IMR-90 (cell line): ENCODE results near the gene GRIK1. TPM values are rescaled to one million over a fixed set of nuclear protein-coding genes. Genes with fewer than 3 reads are reported as not detected.

Experiments
- ATAC-seq: fragments of 200-7000 bp; cut with Tn5 transposase; 2 replicates; pipeline ENCODE4 v1.9.1; 2020; ENCODE audit warnings: low read depth, mild to moderate bottlenecking, moderate library complexity
- BruUV-seq: library from RNA; stranded (reverse); fragments of 400-500 nt; replicated peaks from 2 replicates; lab custom pipeline; 2021; lab: Mats Ljungman, UMichigan
- CTCF ChIA-PET: fragments of 300-600 bp; formaldehyde crosslinking; extraction: SDS; loops from one replicate; lab custom pipeline; 2021; ENCODE audit warnings: antibody characterized with exemption; lab: Yijun Ruan, JAX
- POLR2A ChIA-PET: fragments of 300-600 bp; sonication (Branson Sonifier 250); formaldehyde crosslinking; loops from one replicate; lab custom pipeline; 2022; ENCODE audit warnings: antibody characterized with exemption; ENCODE audit not compliant: unreplicated experiment; lab: Charles Lee
- DNase-seq: peaks from one replicate; pipeline ENCODE4 v3.0.0; 2013
- H2AFZ ChIP-seq: replicated peaks from 2 replicates; pipeline ENCODE3; 2013; ENCODE audit warnings: low read length, mild to moderate bottlenecking; ENCODE audit not compliant: poor library complexity
- H2AK5ac ChIP-seq: 2 replicates; pipeline ENCODE4 v1.6.1; 2013; ENCODE audit warnings: low read depth, low read length, inconsistent platforms
- H2AK9ac ChIP-seq: replicated peaks from 2 replicates; pipeline ENCODE3; 2013; ENCODE audit warnings: mild to moderate bottlenecking, low read depth, low read length, moderate library complexity; ENCODE audit not compliant: poor library complexity
- H2BK120ac ChIP-seq: 2 replicates; pipeline ENCODE4 v1.6.1; 2013; ENCODE audit warnings: low read depth, low read length, inconsistent platforms
- H2BK15ac ChIP-seq: 3 replicates; pipeline ENCODE4 v1.6.1; 2013; ENCODE audit warnings: low read depth, low read length, inconsistent platforms
- H2BK20ac ChIP-seq: 2 replicates; pipeline ENCODE4 v1.6.1; 2013; ENCODE audit warnings: low read depth, mild to moderate bottlenecking, inconsistent platforms, low read length, moderate library complexity
- H2BK5ac ChIP-seq: 2 replicates; pipeline ENCODE4 v1.6.1; 2013; ENCODE audit warnings: mild to moderate bottlenecking, low read depth, low read length, inconsistent platforms; ENCODE audit not compliant: poor library complexity, severe bottlenecking
- H3K14ac ChIP-seq: replicated peaks from 2 replicates; pipeline ENCODE4 v1.6.1; 2013; ENCODE audit warnings: low read depth, low read length, inconsistent platforms
- H3K18ac ChIP-seq: 2 replicates; pipeline ENCODE4 v1.6.1; 2013; ENCODE audit warnings: low read depth, low read length, control low read depth
- H3K23ac ChIP-seq: 2 replicates; pipeline ENCODE4 v1.6.1; 2013; ENCODE audit warnings: low read depth, low read length, inconsistent platforms
- H3K27ac ChIP-seq: 2 replicates; pipeline ENCODE4 v1.5.1; 2013; ENCODE audit warnings: mild to moderate bottlenecking, control low read depth, low read length; ENCODE audit not compliant: insufficient read depth
- H3K27me3 ChIP-seq: 2 replicates; pipeline ENCODE4 v1.6.1; 2013; ENCODE audit warnings: low read length; ENCODE audit not compliant: control insufficient read depth, insufficient read depth
- H3K36me3 ChIP-seq: 2 replicates; pipeline ENCODE4 v1.6.1; 2013; ENCODE audit warnings: low read length, mixed read lengths; ENCODE audit not compliant: control insufficient read depth, insufficient read depth
- H3K4ac ChIP-seq: 2 replicates; pipeline ENCODE4 v1.6.1; 2013; ENCODE audit warnings: low read depth, low read length, inconsistent platforms
- H3K4me1 ChIP-seq: 2 replicates; pipeline ENCODE4 v1.6.1; 2013; ENCODE audit warnings: low read length, mixed read lengths; ENCODE audit not compliant: control insufficient read depth, insufficient read depth
- H3K4me2 ChIP-seq: 2 replicates; pipeline ENCODE4 v1.6.1; 2013; ENCODE audit warnings: low read depth, mild to moderate bottlenecking, control low read depth, low read length, moderate library complexity
- H3K4me3 ChIP-seq: 2 replicates; pipeline ENCODE4 v1.5.1; 2013; ENCODE audit warnings: low read depth, mild to moderate bottlenecking, control low read depth, low read length, moderate library complexity; ENCODE audit not compliant: insufficient read depth
- H3K56ac ChIP-seq: 2 replicates; pipeline ENCODE4 v1.6.1; 2013; ENCODE audit warnings: low read length, inconsistent platforms; ENCODE audit not compliant: insufficient read depth; ENCODE audit errors: extremely low read depth
- H3K79me1 ChIP-seq, 2 experiments: 2 replicates each; pipeline ENCODE4 v1.6.1; 2013; ENCODE audit warnings: low read length in 2 of 2, inconsistent platforms in 1 of 2, low read depth in 1 of 2
- H3K9ac ChIP-seq: 2 replicates; pipeline ENCODE4 v1.6.1; 2013; ENCODE audit warnings: low read depth, low read length, control low read depth
- H3K9me1 ChIP-seq: 2 replicates; pipeline ENCODE4 v1.6.1; 2013; ENCODE audit warnings: low read length, inconsistent platforms; ENCODE audit not compliant: insufficient read depth
- H3K9me3 ChIP-seq: 2 replicates; pipeline ENCODE4 v1.6.1; 2013; ENCODE audit warnings: low read length; ENCODE audit not compliant: control insufficient read depth, insufficient read depth
- H4K20me1 ChIP-seq: 2 replicates; pipeline ENCODE4 v1.6.1; 2013; ENCODE audit warnings: low read length, inconsistent platforms; ENCODE audit not compliant: insufficient read depth
- H4K5ac ChIP-seq: 2 replicates; pipeline ENCODE4 v1.6.1; 2013; ENCODE audit warnings: mild to moderate bottlenecking, low read depth, low read length, control low read depth
- H4K8ac ChIP-seq, 2 experiments: 2 replicates each; pipeline ENCODE4 v1.6.1; 2013; ENCODE audit warnings: low read depth in 2 of 2, low read length in 2 of 2, control low read depth in 1 of 2, inconsistent platforms in 1 of 2
- H4K91ac ChIP-seq: 2 replicates; pipeline ENCODE4 v1.6.1; 2013; ENCODE audit warnings: low read depth, low read length, inconsistent platforms; ENCODE audit not compliant: insufficient read depth
- BHLHE40 ChIP-seq: fragments of 150-350 bp; IDR thresholded peaks from 2 replicates; pipeline ENCODE4 v1.6.1; 2016; ENCODE audit warnings: mild to moderate bottlenecking, low read depth, low read length
- CEBPB ChIP-seq: IDR thresholded peaks from 2 replicates; pipeline ENCODE4 v1.6.1; 2012; ENCODE audit warnings: low read depth, low read length, improper control_type of control experiment
- CHD1 ChIP-seq: IDR thresholded peaks from 2 replicates; pipeline ENCODE4 v1.6.1; 2012; ENCODE audit warnings: low read depth, low read length, improper control_type of control experiment
- FOS ChIP-seq: fragments of 150-350 bp; IDR thresholded peaks from 2 replicates; pipeline ENCODE4 v1.6.1; 2016; ENCODE audit warnings: low read depth, low read length
- MAFK ChIP-seq: IDR thresholded peaks from 2 replicates; pipeline ENCODE4 v1.6.1; 2012; ENCODE audit warnings: low read depth, low read length, improper control_type of control experiment
- MAZ ChIP-seq: IDR thresholded peaks from 2 replicates; pipeline ENCODE4 v1.6.1; 2012; ENCODE audit warnings: low read depth, mild to moderate bottlenecking, low read length, improper control_type of control experiment, moderate library complexity, borderline replicate concordance
- MXI1 ChIP-seq: IDR thresholded peaks from 2 replicates; pipeline ENCODE4 v1.6.1; 2012; ENCODE audit warnings: low read depth, mild to moderate bottlenecking, low read length, moderate library complexity, borderline replicate concordance
- NFE2L2 ChIP-seq: fragments of 150-350 bp; IDR thresholded peaks from 2 replicates; pipeline ENCODE4 v1.6.1; 2016; ENCODE audit warnings: low read depth, mild to moderate bottlenecking, low read length
- POLR2A ChIP-seq: IDR thresholded peaks from 2 replicates; pipeline ENCODE4 v1.6.1; 2012; ENCODE audit warnings: mild to moderate bottlenecking, low read depth, low read length
- RAD21 ChIP-seq: IDR thresholded peaks from 2 replicates; pipeline ENCODE4 v1.6.1; 2012; ENCODE audit warnings: low read length, improper control_type of control experiment
- RCOR1 ChIP-seq: IDR thresholded peaks from 2 replicates; pipeline ENCODE4 v1.6.1; 2012; ENCODE audit warnings: mild to moderate bottlenecking, low read length, improper control_type of control experiment; ENCODE audit not compliant: insufficient replicate concordance
- RFX5 ChIP-seq: IDR thresholded peaks from 2 replicates; pipeline ENCODE4 v1.8.0; 2012; ENCODE audit warnings: low read depth, mild to moderate bottlenecking, low read length, moderate library complexity
- SMC3 ChIP-seq: fragments of 150-350 bp; IDR thresholded peaks from 2 replicates; pipeline ENCODE4 v1.6.1; 2016; ENCODE audit warnings: low read depth, mild to moderate bottlenecking, antibody characterized with exemption, low read length, moderate library complexity
- WGBS, 2 experiments: methylation state at CpG; one replicate each; pipeline versions ENCODE4 v1.1.5 to v1.1.7; 2013; ENCODE audit warnings: missing lambda C conversion rate in 2 of 2; ENCODE audit not compliant: insufficient read length in 1 of 2; ENCODE audit errors: extremely low coverage in 2 of 2; 5-methylcytosine and 5-hydroxymethylcytosine counted together
- dilution Hi-C: fragments of 300-500 bp; cut with HindIII; formaldehyde crosslinking; loops from one replicate; pipeline ENCODE4 v1.14.3; 2018; ENCODE audit warnings: low sequenced_read_pairs; ENCODE audit not compliant: unreplicated experiment
- in situ Hi-C: fragments of 300-500 bp; cut with MboI; formaldehyde crosslinking; loops from 3 replicates; pipeline ENCODE4 v1.14.3; 2019; ENCODE audit warnings: low sequenced_read_pairs, inconsistent platforms, mixed read lengths
- intact Hi-C: fragments of 100-400 bp; cut with micrococcal nuclease; formaldehyde crosslinking; loops from 2 replicates; pipeline ENCODE4 v1.10.0; 2022
- polyA plus RNA-seq, 3 experiments: library from polyadenylated mRNA; depleted of rRNA; stranded (reverse); fragments of >200 nt; gene quantifications; 2 replicates each; pipeline ENCODE4 v1.2.3, GENCODE V29; 2012; ENCODE audit warnings: low replicate concordance in 1 of 3
- total RNA-seq: library from RNA; depleted of rRNA; stranded (reverse); fragments of >200 nt; gene quantifications from 2 replicates; pipeline ENCODE4 v1.2.3, GENCODE V29; 2012
- TF ChIP-seq, protein P1 (sequence below): conservative IDR thresholded peaks from 2 replicates; pipeline ENCODE4 v1.5.1; 2012; ENCODE audit warnings: mild to moderate bottlenecking, low read depth, low read length, improper control_type of control experiment
- TF ChIP-seq, protein P2 (sequence below): fragments of 150-350 bp; IDR thresholded peaks from 2 replicates; pipeline ENCODE4 v1.6.1; 2017; ENCODE audit warnings: mild to moderate bottlenecking, antibody characterized with exemption, low read length, low read depth
- TF ChIP-seq, protein P3 (sequence below): fragments of 150-350 bp; IDR thresholded peaks from 2 replicates; pipeline ENCODE4 v1.6.1; 2016; ENCODE audit warnings: low read depth, mild to moderate bottlenecking, low read length, moderate library complexity, borderline replicate concordance

The GRIK1 gene
- total and polyA plus RNA-seq, 2 of the 4 experiments (the other 2 are of a cell fraction) = not detected

DNA sequence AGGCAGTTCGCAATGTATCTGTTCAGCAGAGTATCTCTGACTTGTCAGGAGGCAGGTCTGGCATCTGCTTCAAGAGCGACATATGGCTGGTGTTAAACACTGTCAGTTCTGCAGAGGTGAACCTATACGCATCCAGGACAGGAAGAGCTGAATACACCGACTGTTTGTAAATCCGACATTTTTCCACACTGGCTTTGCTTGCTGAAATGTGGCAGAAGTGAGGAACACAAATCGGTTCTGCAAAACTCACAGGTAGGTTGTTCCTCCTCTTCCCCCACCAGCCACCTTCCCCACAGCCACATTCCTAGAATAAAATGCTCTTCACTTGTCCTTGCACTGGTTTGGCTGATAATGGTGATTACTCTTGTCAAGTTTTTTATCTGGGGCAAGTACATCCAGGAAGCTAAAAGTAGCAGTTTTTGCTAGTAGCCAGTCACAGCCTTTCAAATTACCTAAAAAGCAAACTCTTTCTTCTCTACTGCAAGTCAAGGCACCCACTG, 289.2 kb downstream of the GRIK1 start:
- Histone ChIP-seq H3K56ac (no peak overlapping the region), H3K18ac (no peak overlapping the region), H3K79me1 (no peaks in the 10 kb centered on the region), H4K91ac (no peak overlapping the region), H2AK9ac (no peak overlapping the region), H2AFZ (no peak overlapping the region), H3K23ac (no peak overlapping the region), H3K4me1 (peaks cover 4% of the 10 kb centered on the region; the same call in 1 of the 2 replicates), H4K8ac (no peak overlapping the region), H2BK5ac (no peak overlapping the region), H3K4me2 (no peak overlapping the region), H3K27ac (no peak overlapping the region), H3K27me3 (no peaks in the 10 kb centered on the region), H3K9ac (no peak overlapping the region), H3K14ac (no peak overlapping the region), H2BK20ac (no peak overlapping the region), H3K4me3 (no peak overlapping the region), H3K36me3 (no peaks in the 10 kb centered on the region), H3K9me1 (no peaks in the 10 kb centered on the region), H3K9me3 (no peaks in the 10 kb centered on the region), H2BK15ac (no peak overlapping the region; the same call in 2 of the 3 replicates), H4K20me1 (no peaks in the 10 kb centered on the region), H2AK5ac (no peak overlapping the region), H2BK120ac (no peak overlapping the region), H3K4ac (no peak overlapping the region), H4K5ac (no peak overlapping the region)
- ChIA-PET POLR2A (no interaction called here), CTCF (interaction anchor here (0.6 kb wide), 1 partner anchor 80 kb away, joined by 3 read pairs; no protein-coding TSS in a partner anchor)
- dilution Hi-C loops (no loop called here), intact Hi-C loops (no loop called here), in situ Hi-C loops (no loop called here)
- no TSS peak for BruUV-seq
- DNase-seq (no peak), ATAC-seq (no peak)
- WGBS, 2 experiments = 94% methylated on average over 2 of the region's 6 CpGs; no CpG with 5 or more reads in 1 of the 2 experiments
- TF ChIP-seq RAD21 (no peak), CHD1 (no peak), MAFK (no peak), BHLHE40 (no peak), POLR2A (no peak), SMC3 (no peak), MXI1 (no peak), NFE2L2 (no peak), MAZ (no peak), CEBPB (no peak), RFX5 (no peak), RCOR1 (no peak), FOS (no peak)
- TF ChIP-seq, protein P1, sequence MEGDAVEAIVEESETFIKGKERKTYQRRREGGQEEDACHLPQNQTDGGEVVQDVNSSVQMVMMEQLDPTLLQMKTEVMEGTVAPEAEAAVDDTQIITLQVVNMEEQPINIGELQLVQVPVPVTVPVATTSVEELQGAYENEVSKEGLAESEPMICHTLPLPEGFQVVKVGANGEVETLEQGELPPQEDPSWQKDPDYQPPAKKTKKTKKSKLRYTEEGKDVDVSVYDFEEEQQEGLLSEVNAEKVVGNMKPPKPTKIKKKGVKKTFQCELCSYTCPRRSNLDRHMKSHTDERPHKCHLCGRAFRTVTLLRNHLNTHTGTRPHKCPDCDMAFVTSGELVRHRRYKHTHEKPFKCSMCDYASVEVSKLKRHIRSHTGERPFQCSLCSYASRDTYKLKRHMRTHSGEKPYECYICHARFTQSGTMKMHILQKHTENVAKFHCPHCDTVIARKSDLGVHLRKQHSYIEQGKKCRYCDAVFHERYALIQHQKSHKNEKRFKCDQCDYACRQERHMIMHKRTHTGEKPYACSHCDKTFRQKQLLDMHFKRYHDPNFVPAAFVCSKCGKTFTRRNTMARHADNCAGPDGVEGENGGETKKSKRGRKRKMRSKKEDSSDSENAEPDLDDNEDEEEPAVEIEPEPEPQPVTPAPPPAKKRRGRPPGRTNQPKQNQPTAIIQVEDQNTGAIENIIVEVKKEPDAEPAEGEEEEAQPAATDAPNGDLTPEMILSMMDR = no peak
- TF ChIP-seq, protein P2, sequence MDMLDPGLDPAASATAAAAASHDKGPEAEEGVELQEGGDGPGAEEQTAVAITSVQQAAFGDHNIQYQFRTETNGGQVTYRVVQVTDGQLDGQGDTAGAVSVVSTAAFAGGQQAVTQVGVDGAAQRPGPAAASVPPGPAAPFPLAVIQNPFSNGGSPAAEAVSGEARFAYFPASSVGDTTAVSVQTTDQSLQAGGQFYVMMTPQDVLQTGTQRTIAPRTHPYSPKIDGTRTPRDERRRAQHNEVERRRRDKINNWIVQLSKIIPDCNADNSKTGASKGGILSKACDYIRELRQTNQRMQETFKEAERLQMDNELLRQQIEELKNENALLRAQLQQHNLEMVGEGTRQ = no peak
- TF ChIP-seq, protein P3, sequence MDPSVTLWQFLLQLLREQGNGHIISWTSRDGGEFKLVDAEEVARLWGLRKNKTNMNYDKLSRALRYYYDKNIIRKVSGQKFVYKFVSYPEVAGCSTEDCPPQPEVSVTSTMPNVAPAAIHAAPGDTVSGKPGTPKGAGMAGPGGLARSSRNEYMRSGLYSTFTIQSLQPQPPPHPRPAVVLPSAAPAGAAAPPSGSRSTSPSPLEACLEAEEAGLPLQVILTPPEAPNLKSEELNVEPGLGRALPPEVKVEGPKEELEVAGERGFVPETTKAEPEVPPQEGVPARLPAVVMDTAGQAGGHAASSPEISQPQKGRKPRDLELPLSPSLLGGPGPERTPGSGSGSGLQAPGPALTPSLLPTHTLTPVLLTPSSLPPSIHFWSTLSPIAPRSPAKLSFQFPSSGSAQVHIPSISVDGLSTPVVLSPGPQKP = no peak
